PC-3 (cell line): ENCODE measurements around the gene CYRIA. TPM values are rescaled to one million over a fixed set of nuclear protein-coding genes. Genes with fewer than 3 reads are reported as not detected.

Experiments
- ATAC-seq: fragments of 200-7000 bp; cut with Tn5 transposase; 2 replicates; pipeline ENCODE4 v1.9.1; 2020; ENCODE audit warnings: mild to moderate bottlenecking, moderate library complexity
- BruUV-seq: library from RNA; stranded (reverse); fragments of 400-500 nt; replicated peaks from 2 replicates; lab custom pipeline; 2021; lab: Mats Ljungman, UMichigan
- CTCF ChIA-PET: fragments of 300-600 bp; sonication (Branson Sonifier 250); formaldehyde crosslinking; loops from one replicate; lab custom pipeline; 2022; ENCODE audit warnings: antibody characterized with exemption; lab: Charles Lee
- POLR2A ChIA-PET: fragments of 300-600 bp; sonication (Branson Sonifier 250); formaldehyde crosslinking; loops from one replicate; lab custom pipeline; 2022; ENCODE audit warnings: antibody characterized with exemption; ENCODE audit not compliant: unreplicated experiment; lab: Charles Lee
- DNase-seq: peaks from one replicate; pipeline ENCODE4 v3.0.0-alpha.2; 2015
- H2AFZ ChIP-seq: fragments of 300-600 bp; sonication (generic); 2 replicates; pipeline ENCODE4 v1.6.0; 2016; ENCODE audit warnings: antibody characterized with exemption, low read length
- H3F3A ChIP-seq: fragments of 300-600 bp; sonication (generic); one replicate; pipeline ENCODE4 v1.6.0; 2017; ENCODE audit warnings: antibody characterized with exemption, low read length, control low read depth, mild to moderate bottlenecking; ENCODE audit not compliant: unreplicated experiment
- H3K27ac ChIP-seq: fragments of 300-600 bp; sonication (generic); 2 replicates; pipeline ENCODE4 v1.5.1; 2016; ENCODE audit warnings: mild to moderate bottlenecking, low read length
- H3K27me3 ChIP-seq: fragments of 300-600 bp; sonication (generic); 2 replicates; pipeline ENCODE4 v1.6.1; 2016; ENCODE audit warnings: low read length, mixed read lengths
- H3K36me3 ChIP-seq: fragments of 300-600 bp; sonication (generic); 2 replicates; pipeline ENCODE4 v1.6.1; 2016; ENCODE audit warnings: low read depth, mixed run types, low read length, mixed read lengths
- H3K4me1 ChIP-seq: fragments of 300-600 bp; sonication (generic); 2 replicates; pipeline ENCODE4 v1.5.1; 2016; ENCODE audit warnings: low read length; ENCODE audit not compliant: insufficient read depth
- H3K4me2 ChIP-seq: fragments of 300-600 bp; sonication (generic); 2 replicates; pipeline ENCODE4 v1.6.0; 2016; ENCODE audit warnings: low read length
- H3K4me3 ChIP-seq: fragments of 300-600 bp; sonication (generic); 2 replicates; pipeline ENCODE4 v1.5.1; 2016; ENCODE audit warnings: mild to moderate bottlenecking, low read length, mixed read lengths
- H3K79me2 ChIP-seq: fragments of 300-600 bp; sonication (generic); 2 replicates; pipeline ENCODE4 v1.6.1; 2017; ENCODE audit warnings: low read length, mixed read lengths
- H3K9ac ChIP-seq: fragments of 300-600 bp; sonication (generic); 2 replicates; pipeline ENCODE4 v1.6.0; 2016; ENCODE audit warnings: mild to moderate bottlenecking, low read length
- H3K9me2 ChIP-seq: fragments of 300-600 bp; sonication (generic); replicated peaks from 2 replicates; pipeline ENCODE4 v1.6.1; 2016; ENCODE audit warnings: mixed run types, low read length, mixed read lengths
- H3K9me3 ChIP-seq: fragments of 300-600 bp; sonication (generic); 2 replicates; pipeline ENCODE4 v1.6.1; 2016; ENCODE audit warnings: low read length, mixed read lengths
- H4K20me1 ChIP-seq: fragments of 300-600 bp; sonication (generic); 2 replicates; pipeline ENCODE4 v1.6.1; 2016; ENCODE audit warnings: low read length, mixed read lengths
- EZH2 ChIP-seq: fragments of 300-600 bp; sonication (generic); IDR thresholded peaks from one replicate; pipeline ENCODE4 v1.6.1; 2017; ENCODE audit warnings: antibody characterized with exemption, mild to moderate bottlenecking, low read length; ENCODE audit not compliant: unreplicated experiment
- EZH2phosphoT487 ChIP-seq: fragments of 300-600 bp; sonication (generic); IDR thresholded peaks from 2 replicates; pipeline ENCODE4 v1.6.1; 2018; ENCODE audit warnings: mild to moderate bottlenecking, antibody characterized with exemption, low read length, borderline replicate concordance
- intact Hi-C: fragments of 100-400 bp; cut with micrococcal nuclease; formaldehyde crosslinking; loops from 2 replicates; pipeline ENCODE4 v1.9.0; 2023
- total RNA-seq: library from RNA; depleted of rRNA; stranded (reverse); fragments of >200 nt; gene quantifications from 2 replicates; pipeline ENCODE4 v1.2.3, GENCODE V29; 2014
- TF ChIP-seq, protein P1 (sequence below): fragments of 300-600 bp; sonication (generic); conservative IDR thresholded peaks from 2 replicates; pipeline ENCODE4 v1.5.1; 2017; ENCODE audit warnings: antibody characterized with exemption, low read depth, mild to moderate bottlenecking, low read length

Gene CYRIA
- total RNA-seq, 1 experiment from 2014 or later: 0.15 TPM

GRCh38 chr2:16626997-16627605, 38.5 kb downstream of the CYRIA start:
- TF ChIP-seq, protein P1, sequence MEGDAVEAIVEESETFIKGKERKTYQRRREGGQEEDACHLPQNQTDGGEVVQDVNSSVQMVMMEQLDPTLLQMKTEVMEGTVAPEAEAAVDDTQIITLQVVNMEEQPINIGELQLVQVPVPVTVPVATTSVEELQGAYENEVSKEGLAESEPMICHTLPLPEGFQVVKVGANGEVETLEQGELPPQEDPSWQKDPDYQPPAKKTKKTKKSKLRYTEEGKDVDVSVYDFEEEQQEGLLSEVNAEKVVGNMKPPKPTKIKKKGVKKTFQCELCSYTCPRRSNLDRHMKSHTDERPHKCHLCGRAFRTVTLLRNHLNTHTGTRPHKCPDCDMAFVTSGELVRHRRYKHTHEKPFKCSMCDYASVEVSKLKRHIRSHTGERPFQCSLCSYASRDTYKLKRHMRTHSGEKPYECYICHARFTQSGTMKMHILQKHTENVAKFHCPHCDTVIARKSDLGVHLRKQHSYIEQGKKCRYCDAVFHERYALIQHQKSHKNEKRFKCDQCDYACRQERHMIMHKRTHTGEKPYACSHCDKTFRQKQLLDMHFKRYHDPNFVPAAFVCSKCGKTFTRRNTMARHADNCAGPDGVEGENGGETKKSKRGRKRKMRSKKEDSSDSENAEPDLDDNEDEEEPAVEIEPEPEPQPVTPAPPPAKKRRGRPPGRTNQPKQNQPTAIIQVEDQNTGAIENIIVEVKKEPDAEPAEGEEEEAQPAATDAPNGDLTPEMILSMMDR: no peak
- no peak for TF ChIP-seq EZH2
- TF ChIP-seq EZH2phosphoT487: no peak
- H3F3A ChIP-seq: no peaks in the 10 kb centered on the region
- no peak overlapping the region for H3K9ac ChIP-seq
- DNase-seq: no peak
- no peaks in the 10 kb centered on the region for H4K20me1 ChIP-seq
- H3K4me3 ChIP-seq: no peak overlapping the region
- ATAC-seq: no peak
- H3K4me1 ChIP-seq: no peaks in the 10 kb centered on the region
- no peak overlapping the region for H3K27ac ChIP-seq
- no peaks in the 10 kb centered on the region for H3K9me2 ChIP-seq
- no TSS peak for BruUV-seq
- no peak overlapping the region for H2AFZ ChIP-seq
- ChIA-PET CTCF (no interaction called here), POLR2A (no interaction called here)
- no peaks in the 10 kb centered on the region for H3K27me3 ChIP-seq
- H3K36me3 ChIP-seq: no peaks in the 10 kb centered on the region
- no peaks in the 10 kb centered on the region for H3K9me3 ChIP-seq
- intact Hi-C loops: no loop called here
- no peaks in the 10 kb centered on the region for H3K79me2 ChIP-seq
- H3K4me2 ChIP-seq: no peak overlapping the region

DNA sequence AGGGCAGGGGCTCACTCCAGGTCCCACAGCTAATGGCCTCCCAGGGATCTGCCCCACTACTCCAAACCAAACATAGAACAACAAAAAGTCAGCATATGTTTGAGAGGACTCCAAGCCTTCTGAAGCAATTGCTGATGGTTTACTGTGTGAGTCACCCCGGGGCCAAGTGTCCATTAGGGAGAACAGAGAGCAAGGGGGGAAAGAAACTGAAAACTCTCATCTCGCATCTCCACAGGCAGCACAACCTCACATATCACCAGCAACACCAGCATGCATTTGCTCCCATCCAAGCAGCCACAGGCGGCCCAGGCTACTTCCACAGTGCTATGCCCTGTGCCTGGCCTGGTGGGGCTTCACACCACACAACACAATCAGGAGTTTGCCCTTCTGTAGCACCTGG, 39.1 kb downstream of the CYRIA start:
- no peaks in the 10 kb centered on the region for H3K4me1 ChIP-seq
- H3K27me3 ChIP-seq: no peaks in the 10 kb centered on the region
- H3K4me3 ChIP-seq: no peak overlapping the region
- H3K9me3 ChIP-seq: no peaks in the 10 kb centered on the region
- no TSS peak for BruUV-seq
- no peaks in the 10 kb centered on the region for H3K79me2 ChIP-seq
- no peaks in the 10 kb centered on the region for H3K9me2 ChIP-seq
- H3F3A ChIP-seq: no peaks in the 10 kb centered on the region
- H3K9ac ChIP-seq: no peak overlapping the region
- ATAC-seq (no peak), DNase-seq (no peak)
- ChIA-PET POLR2A (no interaction called here), CTCF (no interaction called here)
- TF ChIP-seq EZH2: no peak
- TF ChIP-seq EZH2phosphoT487: no peak
- H3K4me2 ChIP-seq: no peak overlapping the region
- H2AFZ ChIP-seq: no peak overlapping the region
- no peak overlapping the region for H3K27ac ChIP-seq
- H4K20me1 ChIP-seq: no peaks in the 10 kb centered on the region
- no peaks in the 10 kb centered on the region for H3K36me3 ChIP-seq
- intact Hi-C loops: no loop called here

GRCh38 chr2:16625759-16626158, 39.9 kb downstream of the CYRIA start:
- Histone ChIP-seq H3K4me1 (no peaks in the 10 kb centered on the region), H3K36me3 (no peaks in the 10 kb centered on the region), H4K20me1 (no peaks in the 10 kb centered on the region), H3K9ac (no peak overlapping the region), H3K27ac (no peak overlapping the region), H2AFZ (no peak overlapping the region), H3F3A (no peaks in the 10 kb centered on the region), H3K9me2 (no peaks in the 10 kb centered on the region), H3K79me2 (no peaks in the 10 kb centered on the region), H3K4me2 (no peak overlapping the region), H3K9me3 (no peaks in the 10 kb centered on the region), H3K27me3 (no peaks in the 10 kb centered on the region), H3K4me3 (no peak overlapping the region)
- ChIA-PET POLR2A (no interaction called here), CTCF (no interaction called here)
- DNase-seq (no peak), ATAC-seq (no peak)
- intact Hi-C loops: no loop called here
- TF ChIP-seq, protein P1: no peak
- TF ChIP-seq EZH2phosphoT487: no peak
- no peak for TF ChIP-seq EZH2
- no TSS peak for BruUV-seq
